HG02943 (cell line): ENCODE results near the gene SBNO2.

Experiments used
- ATAC-seq: cut with Tn5 transposase; IDR thresholded peaks from one replicate; pipeline ENCODE4 v1.9.1; 2021; ENCODE audit warnings: mild to moderate bottlenecking, low read depth, moderate library complexity; ENCODE audit not compliant: unreplicated experiment

Gene SBNO2

GRCh38 chr19:1169411-1169791, 4.7 kb downstream of the SBNO2 start:
- no peak for ATAC-seq

DNA sequence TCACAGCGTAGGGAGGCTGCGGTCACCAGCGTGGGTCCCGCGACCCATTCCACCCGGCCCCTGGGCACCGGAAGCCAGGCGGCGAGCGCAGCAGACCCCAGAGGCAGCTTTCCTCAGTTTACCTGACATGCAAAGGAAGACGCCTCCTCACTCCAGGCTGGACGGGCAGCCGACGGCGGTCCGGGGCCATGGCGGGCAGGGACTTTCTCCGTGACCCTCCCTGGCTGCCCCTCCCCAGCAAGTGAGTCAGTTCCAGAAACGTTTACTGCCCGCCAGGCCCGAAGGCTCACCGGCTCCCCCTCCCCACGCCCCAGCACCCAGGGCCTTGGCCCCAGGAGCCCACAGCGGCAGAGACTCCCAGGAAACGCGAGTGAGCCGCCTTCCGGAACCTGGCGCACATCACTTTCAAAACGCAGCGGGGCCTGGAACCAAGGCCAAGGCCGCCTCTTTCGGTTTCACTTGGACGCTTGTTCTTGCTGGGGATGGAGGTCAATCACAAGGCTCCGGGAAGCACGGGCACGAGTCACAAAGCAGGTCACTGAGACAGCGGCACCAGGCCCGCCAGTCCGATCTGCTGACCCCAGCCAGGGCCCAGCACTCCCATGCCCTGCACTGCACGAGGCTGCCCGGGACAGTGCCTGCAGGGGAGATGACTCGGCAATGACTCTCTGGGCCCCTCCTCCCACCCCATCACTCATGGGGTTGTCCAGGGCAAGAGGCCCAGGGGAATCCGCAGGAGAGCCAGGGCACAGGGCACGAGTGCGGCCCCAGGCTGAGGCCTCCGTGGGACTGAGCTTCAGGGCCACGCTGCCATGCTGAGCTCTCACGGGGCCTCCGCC, 5.3 kb downstream of the SBNO2 start:
- ATAC-seq = no peak

- no peak for ATAC-seq
Measured at GRCh38 chr19:1167687-1168571, 6.1 kb downstream of the SBNO2 start.

DNA sequence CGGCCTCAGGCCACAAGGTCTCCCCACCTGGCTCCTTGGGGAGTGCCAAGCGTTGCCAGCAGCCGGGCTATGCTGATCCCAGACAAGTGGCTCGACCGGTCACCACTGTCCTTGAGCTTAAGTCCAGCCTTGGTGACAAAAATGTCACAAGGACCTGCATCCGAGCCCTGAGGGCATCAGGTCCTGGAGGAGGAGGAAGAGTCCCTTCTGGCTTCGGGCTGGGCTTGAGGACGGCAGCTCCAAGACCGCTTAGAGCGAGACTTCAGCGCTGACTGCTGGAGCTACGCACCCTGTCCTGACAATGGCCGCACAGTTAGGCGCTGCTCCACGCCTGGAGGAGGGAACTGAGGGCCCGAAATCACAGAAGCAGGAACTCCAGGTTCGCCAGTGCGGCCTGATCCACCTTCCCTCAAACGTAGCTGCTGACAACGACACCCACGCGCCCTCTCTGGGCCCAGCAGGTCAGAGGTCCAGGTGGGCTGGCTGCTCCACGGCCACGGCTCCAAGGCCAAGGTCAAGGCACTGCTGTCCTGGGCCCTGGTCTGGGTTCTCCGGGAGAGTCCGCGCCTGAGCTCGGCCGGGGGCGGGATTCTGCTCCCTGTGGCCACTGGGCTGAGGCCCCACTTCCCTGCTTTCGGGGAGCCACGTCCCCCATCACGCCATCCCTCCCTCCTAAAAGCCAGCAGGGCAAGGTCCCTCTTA, 7.0 kb downstream of the SBNO2 start:
- ATAC-seq = no peak

DNA sequence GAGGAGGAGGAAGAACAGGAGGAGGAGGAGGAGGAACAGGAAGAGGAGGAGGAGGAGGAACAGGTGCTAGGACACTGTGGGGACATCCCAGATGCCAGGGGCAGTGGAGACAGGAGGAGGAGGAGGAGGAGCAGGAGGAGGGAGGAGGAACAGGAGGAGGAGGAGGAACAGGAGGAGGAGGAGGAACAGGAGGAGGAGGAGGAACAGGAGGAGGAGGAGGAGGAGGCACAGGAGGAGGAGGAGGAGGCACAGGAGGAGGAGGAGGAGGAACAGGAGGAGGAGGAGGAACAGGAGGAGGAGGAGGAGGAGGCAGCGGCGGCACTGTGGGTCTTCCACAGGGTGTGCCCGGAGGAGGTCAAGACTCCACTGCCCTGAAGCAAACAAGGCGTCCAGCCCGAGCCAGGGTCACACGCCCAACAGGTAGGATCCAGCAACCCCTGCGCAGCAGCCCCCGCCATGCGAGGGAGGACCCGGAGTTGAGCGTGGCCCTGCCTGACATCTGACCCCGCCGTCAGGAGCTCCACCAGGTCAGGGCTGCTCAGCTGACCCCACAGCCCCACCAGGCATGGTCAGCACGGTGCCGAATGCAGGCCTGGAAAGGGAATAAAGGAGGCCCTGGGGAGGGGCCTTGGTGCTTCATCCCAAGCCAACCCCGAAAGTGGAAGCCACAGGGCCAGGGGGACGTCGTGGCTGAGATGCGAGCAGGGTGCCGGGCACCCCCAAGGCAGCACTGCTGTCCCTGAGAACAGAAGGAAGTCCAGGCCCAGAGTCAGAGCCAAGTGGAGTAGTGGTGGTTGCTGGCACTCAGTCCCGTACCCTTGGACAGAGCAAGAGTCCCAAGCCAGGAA, 9.2 kb downstream of the SBNO2 start:
- ATAC-seq = no peak

DNA sequence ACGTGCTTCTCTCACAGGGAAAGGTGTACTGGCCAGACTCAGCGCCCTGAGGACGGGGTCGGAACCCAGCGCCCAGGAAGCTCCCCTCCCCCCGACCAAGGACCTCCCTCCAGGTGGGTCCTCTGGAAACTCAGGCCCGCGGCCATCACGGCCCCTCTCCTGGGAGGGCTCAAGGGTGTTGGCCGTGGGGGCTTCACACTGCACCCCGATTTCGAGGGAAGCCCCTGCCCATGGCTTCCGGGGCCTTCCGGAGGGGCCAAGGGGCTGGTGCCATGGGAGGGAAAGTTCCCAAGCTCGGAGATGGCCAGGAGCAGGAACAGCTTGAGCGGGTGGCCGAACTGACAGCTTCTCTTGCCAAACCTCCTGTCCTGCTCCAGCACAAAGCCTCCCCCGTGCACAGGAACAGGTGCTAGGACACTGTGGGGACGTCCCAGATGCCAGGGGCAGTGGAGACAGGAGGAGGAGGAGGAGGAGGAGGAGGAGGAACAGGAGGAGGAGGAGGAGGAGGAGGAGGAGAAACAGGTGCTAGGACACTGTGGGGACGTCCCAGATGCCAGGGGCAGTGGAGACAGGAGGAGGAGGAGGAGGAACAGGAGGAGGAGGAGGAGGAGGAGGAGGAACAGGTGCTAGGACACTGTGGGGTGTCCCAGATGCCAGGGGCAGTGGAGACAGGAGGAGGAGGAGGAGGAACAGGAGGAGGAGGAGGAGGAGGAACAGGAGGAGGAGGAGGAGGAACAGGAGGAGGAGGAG, 10.0 kb downstream of the SBNO2 start:
- ATAC-seq = no peak

GRCh38 chr19:1163283-1163933, 10.7 kb downstream of the SBNO2 start:
- no peak for ATAC-seq

- no peak for ATAC-seq
Measured at GRCh38 chr19:1162404-1163282, 11.4 kb downstream of the SBNO2 start.

DNA sequence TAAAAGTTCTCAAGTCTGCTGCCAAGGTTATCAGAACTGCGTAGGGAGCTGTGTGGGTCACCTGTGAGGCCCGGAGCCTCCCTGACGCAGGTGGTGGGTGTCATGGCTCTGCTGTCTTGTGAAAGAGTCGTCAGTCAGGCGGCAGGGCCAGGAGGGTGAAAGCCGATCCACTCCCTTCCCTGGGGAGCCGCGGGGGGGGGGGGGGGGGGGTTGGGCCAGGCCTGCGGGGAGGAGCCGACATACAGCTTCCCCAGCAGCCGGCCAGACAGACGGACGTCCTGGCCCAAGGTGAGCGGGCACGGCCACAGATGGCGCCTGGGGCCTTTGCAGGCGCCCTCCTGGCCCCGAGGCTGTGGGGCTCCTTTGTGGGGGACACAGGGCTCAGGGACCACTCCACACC, 12.4 kb downstream of the SBNO2 start:
- no peak for ATAC-seq

DNA sequence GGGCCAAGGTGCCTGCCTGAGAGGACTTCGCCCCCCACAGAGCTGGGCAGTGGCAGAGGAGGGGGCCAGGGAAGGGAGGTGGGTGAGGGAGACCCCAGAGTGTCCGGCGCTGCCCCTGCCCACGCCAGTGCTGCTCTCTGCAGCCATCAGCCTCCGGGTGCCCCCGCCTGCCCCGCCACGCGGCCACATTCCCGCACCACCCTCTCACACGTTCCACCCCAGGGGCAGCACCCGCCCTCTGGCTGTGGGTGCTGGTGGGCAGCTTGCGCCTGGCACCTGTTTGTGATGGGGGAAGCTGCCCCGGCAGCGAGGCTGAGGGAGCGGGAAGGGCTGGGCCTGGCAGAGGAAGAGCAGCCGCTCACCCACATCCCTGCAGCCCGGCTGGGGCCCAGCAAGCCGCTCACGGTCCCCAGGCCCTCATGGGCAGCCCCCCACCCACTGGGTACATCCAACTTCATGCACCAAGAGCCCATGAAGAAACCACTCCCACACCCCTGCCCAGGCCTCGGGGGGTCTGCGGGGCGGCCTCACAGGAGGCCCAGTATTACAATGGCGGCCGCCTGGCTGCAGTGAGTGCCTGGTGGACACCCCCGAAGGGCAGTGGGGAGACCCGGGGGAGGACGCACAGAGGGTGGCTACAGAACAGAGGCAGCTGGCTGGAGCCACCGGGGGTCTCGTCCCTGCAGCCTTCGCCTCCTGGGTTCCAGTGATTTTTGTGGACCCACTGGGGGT, 14.0 kb downstream of the SBNO2 start:
- no peak for ATAC-seq

GRCh38 chr19:1158885-1159448, 15.1 kb downstream of the SBNO2 start:
- ATAC-seq = no peak

- no peak for ATAC-seq
Measured at GRCh38 chr19:1157931-1158884, 15.9 kb downstream of the SBNO2 start.

DNA sequence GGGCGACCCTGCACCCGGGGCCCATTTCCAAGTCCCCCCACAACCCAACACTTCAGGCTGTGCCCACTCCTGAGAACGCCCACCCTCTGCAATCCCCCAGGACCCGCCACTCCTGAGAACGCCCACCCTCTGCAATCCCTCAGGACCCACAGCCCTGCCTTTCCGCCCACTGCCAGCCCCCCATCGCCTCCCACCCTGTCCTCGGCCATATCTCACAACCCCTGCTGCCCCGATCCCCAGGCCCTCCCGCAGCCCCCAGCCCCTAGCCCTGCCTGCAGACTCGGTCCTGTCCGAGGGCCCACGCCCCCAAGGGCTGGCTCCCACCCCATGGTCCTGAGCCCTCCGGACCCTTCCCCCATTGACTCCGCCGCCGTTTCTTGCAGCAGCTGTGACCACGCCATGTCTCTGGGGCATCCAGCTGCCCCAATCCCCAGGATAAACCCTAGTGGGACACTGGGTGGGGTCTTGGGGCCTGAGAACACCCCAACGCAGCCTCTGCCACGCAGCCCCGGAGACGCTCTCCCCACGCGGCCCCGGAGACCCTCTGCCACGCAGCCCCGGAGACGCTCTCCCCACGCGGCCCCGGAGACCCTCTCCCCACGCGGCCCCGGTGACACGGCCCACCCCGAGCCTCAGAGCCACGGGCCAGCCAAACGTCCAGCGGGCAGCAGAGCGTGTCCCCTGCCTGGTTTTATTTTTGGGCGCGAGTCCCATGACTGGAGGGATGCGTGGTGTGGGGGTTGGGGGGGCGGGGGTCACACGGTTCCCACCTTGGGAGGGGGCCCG, 17.0 kb downstream of the SBNO2 start:
- no peak for ATAC-seq

DNA sequence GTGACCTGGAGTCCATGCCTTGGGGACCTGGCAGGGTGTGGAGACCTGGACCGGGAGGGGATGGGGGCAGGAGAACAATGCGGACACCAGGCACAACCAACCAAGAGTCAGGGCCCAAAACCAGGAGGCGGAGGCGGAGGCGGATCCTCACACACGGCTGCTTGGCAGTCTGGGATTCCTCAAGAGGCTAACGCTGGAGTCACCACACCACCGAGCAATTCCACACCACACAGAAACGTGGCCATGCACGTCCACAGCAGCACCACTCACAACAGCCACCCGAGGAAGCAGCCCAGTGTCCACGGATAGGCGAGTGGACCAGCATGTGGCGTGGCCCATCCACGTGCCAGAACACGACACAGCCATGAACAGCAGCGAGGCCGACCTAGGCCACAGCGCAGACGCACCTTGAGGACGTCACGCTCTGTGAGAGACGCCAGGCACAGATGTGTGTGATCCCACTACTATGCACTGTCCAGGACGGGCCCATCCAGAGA, 17.7 kb downstream of the SBNO2 start:
- ATAC-seq = no peak
